IMR-90 (cell line): Measurements from ENCODE around the gene HDAC5. TPM values are rescaled to one million over a fixed set of nuclear protein-coding genes. Genes with fewer than 3 reads are reported as not detected.

ENCODE experiments used
- CEBPB ChIP-seq: IDR thresholded peaks from 2 replicates; pipeline ENCODE4 v1.6.1; 2012; ENCODE audit warnings: low read depth, low read length, improper control_type of control experiment
- SMC3 ChIP-seq: fragments of 150-350 bp; IDR thresholded peaks from 2 replicates; pipeline ENCODE4 v1.6.1; 2016; ENCODE audit warnings: low read depth, mild to moderate bottlenecking, antibody characterized with exemption, low read length, moderate library complexity
- polyA plus RNA-seq, 3 experiments: library from polyadenylated mRNA; depleted of rRNA; stranded (reverse); fragments of >200 nt; gene quantifications; 2 replicates each; pipeline ENCODE4 v1.2.3, GENCODE V29; 2012; ENCODE audit warnings: low replicate concordance in 1 of 3
- total RNA-seq: library from RNA; depleted of rRNA; stranded (reverse); fragments of >200 nt; gene quantifications from 2 replicates; pipeline ENCODE4 v1.2.3, GENCODE V29; 2012
- TF ChIP-seq, protein P1 (sequence below): fragments of 150-350 bp; IDR thresholded peaks from 2 replicates; pipeline ENCODE4 v1.6.1; 2016; ENCODE audit warnings: low read depth, mild to moderate bottlenecking, low read length, moderate library complexity, borderline replicate concordance

HDAC5 gene
- total and polyA plus RNA-seq, 2 of the 4 experiments (the other 2 are of a cell fraction): 47.0 to 61.3 TPM

DNA sequence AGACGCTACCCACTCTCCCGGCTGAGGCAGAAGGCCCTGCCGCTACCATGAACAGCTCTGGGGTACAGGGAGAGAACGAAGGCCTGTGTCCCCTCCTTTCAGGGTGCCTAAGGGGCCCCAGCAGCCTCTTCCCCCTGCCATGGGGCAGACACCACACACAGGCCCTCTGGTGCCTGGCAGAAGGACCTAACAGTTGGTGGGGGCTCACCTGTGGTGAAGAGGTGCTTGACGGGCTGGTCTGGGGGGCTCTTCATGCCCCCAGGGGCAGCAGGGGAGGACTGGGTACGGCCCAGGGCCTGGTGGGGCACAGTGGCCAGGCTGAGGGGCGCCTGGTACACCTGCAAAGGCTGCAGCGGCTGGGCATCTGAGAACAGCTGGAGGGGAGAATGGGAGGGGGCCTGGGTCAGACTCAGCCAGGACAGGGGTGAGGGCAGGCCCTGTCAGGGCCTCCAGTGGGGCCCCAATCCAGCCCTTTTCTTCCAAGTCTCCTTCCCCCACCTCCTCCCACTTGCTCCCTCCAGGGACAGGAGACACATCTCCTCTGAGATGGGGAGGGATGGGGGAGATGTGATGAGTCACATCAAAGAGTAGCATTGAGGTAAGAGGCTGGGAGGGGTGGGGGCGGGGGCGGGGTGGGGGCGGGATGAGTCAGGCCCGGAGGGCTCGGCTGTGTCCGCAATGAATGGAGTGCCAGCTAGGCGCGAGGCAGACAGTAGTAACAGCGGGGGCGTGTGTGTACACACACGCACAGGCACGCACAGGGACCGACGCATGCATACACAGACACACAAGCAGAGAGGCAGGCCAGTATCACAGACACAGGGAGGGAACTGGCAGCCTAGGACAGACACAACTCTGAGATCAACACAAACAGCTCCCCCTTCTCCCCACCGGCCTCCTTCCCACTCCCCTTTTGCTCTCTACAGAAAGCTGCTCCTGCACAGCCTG is 36.8 kb downstream of the HDAC5 start (continued):
- TF ChIP-seq, protein P1, sequence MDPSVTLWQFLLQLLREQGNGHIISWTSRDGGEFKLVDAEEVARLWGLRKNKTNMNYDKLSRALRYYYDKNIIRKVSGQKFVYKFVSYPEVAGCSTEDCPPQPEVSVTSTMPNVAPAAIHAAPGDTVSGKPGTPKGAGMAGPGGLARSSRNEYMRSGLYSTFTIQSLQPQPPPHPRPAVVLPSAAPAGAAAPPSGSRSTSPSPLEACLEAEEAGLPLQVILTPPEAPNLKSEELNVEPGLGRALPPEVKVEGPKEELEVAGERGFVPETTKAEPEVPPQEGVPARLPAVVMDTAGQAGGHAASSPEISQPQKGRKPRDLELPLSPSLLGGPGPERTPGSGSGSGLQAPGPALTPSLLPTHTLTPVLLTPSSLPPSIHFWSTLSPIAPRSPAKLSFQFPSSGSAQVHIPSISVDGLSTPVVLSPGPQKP: no peak
- TF ChIP-seq CEBPB (peak; percentile 66), SMC3 (peak; percentile 14; the same call in 1 of the 2 replicates)
